PC-9 (cell line): Measurements from ENCODE around the gene KIZ.

ENCODE experiments used
- CTCF ChIP-seq: fragments of 200-600 bp; sonication (generic); conservative IDR thresholded peaks from 2 replicates; pipeline ENCODE4 v1.6.1; 2017; ENCODE audit warnings: mixed run types, antibody characterized with exemption, mild to moderate bottlenecking, moderate library complexity
- EZH2 ChIP-seq: fragments of 200-600 bp; sonication (generic); IDR thresholded peaks from 2 replicates; pipeline ENCODE4 v1.8.0; 2017; ENCODE audit warnings: antibody characterized with exemption, low read depth

GRCh38 chr20:21265261-21266190 lies 139.6 kb downstream of the KIZ start:
- TF ChIP-seq CTCF, result no peak
- no peak for TF ChIP-seq EZH2
